GM08714 (cell line): ENCODE data around the gene GIPC1.
"Not testable (repeated sequence)": the region's sequence is repeated elsewhere in the genome, so short reads cannot be mapped to it uniquely, and the experiment has no call there.

Experiments
- H3K4me3 ChIP-seq: fragments of 200-500 bp; sonication (Bioruptor generic); 2 replicates; pipeline ENCODE4 v1.5.1; 2014; ENCODE audit warnings: mild to moderate bottlenecking, low read length, inconsistent platforms
- ZNF274 ChIP-seq: IDR thresholded peaks from 2 replicates; pipeline ENCODE4 v1.6.1; 2012; ENCODE audit warnings: mild to moderate bottlenecking, low read depth, low read length

GIPC1 gene, protein sequence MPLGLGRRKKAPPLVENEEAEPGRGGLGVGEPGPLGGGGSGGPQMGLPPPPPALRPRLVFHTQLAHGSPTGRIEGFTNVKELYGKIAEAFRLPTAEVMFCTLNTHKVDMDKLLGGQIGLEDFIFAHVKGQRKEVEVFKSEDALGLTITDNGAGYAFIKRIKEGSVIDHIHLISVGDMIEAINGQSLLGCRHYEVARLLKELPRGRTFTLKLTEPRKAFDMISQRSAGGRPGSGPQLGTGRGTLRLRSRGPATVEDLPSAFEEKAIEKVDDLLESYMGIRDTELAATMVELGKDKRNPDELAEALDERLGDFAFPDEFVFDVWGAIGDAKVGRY

GRCh38 chr19:14496029-14496833, at the start of gene GIPC1:
Gene GIPC1 (minus strand): TSS chr19:14496127. CDS start chr19:14482976, 13,151 bp downstream.
- H3K4me3 ChIP-seq: peak within 1 kb of the TSS; percentile 56
- TF ChIP-seq ZNF274: no peak

- no peak for TF ChIP-seq ZNF274
- no peak overlapping the region for H3K4me3 ChIP-seq
Measured at GRCh38 chr19:14545716-14546082, 49.8 kb upstream of the GIPC1 start.

- no peak overlapping the region for H3K4me3 ChIP-seq
- TF ChIP-seq ZNF274: no peak
Measured at GRCh38 chr19:14544977-14545715, 49.2 kb upstream of the GIPC1 start.

DNA sequence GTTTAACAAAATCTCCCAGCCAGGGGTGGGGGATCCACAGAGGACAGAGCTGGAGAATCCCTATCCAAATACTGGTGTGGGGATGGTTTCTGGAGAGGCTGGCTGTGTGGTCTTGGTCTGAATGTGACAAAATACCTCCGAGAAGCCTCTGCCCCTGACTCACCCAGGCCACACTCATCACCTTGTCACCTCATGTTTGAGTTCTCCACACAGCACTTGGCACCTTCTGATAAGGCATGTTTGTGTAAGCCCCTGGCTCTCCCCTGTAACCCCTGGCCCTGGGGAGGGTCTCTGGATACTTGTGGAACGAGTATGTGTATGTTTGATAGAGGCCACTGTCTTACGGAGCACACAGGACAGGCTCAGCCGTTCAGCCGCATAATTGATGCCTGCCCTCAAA, 48.1 kb upstream of the GIPC1 start:
- no peak overlapping the region for H3K4me3 ChIP-seq

GRCh38 chr19:14542711-14543328, 46.9 kb upstream of the GIPC1 start:
- TF ChIP-seq ZNF274: no peak

More for the DNA sequence above, 48.1 kb upstream of the GIPC1 start:
- TF ChIP-seq ZNF274: no peak

DNA sequence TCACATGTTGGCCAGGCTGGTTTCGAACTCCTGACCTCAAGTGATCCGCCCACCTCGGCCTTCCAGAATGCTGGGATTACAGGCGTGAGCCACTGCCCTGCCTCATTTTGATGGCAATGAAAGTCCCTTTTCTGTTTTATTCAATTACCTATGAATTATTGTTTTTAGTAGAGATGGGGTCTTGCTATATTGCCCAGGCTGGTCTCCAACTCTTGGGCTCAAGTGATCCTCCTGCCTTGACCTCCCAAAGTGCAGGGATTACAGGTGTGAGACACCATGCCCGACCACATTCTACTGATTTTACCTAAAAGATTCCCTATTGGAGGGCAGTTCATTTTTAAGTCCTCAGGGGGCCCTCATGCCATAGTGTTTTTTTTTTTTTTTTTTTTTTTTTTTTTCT, 46.1 kb upstream of the GIPC1 start:
- not testable (repeated sequence) for H3K4me3 ChIP-seq

More at GRCh38 chr19:14542711-14543328, 46.9 kb upstream of the GIPC1 start:
- H3K4me3 ChIP-seq: no peak overlapping the region

DNA sequence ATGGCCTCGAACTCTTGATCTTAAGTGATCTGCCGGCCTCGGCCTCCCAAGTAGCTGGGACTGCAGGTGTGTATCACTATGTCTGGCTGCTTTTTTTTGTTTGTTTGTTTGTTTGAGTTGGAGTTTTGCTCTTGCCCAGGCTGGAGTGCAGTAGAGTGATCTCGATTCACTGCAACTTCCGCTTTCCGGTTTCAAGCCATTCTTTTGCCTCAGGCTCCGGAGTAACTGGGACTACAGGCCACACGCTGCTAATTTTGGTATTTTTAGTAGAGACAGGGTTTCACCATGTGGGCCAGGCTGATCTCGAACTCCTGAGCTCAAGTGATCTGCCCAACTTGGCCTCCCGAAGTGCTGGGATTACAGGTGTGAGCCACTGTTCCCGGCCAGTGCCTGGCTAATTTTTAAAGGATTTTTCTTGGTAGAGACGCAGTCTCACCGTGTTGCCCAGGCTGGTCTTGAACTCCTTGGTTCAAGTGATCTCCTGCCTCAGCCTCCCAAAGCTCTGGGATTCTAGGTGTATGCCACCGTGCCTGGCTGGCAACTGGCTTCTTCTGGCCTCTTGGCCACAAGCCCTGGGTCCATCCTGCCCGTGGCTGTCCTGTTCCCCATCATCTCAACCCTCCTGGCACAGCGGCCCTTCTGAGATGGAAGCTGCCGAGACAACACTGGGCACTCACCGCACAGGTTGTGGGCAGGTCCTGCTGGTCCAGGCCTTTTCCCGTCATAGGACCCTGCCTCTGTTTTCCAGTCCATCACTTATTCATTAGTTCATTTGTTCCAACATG, 45.0 kb upstream of the GIPC1 start:
- no peak for TF ChIP-seq ZNF274
- H3K4me3 ChIP-seq: no peak overlapping the region

DNA sequence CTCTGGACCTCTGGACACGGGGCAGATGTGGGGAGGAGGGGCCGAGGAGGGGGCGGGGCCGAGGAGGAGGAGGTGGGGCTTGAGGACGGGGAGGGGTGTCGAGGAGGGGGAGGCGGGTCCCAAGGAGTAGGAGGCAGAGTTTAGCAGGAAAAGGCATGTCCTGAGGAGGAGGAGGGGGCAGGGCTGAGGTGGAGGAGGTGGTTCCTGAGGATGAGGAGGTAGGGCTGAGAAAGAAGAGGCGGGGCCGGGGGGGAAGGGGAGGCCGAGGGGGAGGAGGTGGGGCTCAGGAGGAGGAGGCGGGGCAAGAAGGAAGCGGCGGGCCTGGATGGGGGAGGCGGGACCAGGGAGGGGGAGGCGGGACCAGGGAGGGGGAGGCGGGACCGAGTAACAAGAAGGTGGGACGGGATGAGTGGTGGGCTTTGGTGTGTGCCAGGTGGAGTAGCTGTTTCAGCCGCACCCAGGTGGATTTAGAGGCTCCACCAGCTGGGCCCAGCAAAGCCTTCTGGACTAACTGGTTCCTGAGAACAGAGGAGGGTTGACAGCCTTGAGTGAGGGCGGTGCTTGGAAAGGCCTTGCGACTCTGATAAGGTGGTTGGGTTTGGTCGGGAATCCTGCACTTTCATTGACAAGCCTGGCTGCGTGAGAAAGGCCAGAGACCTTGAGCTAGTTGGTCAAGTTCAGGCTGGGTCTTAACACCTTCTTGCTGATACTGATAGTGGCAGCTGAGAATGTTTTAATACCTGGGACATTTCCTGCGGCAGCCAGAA, 41.2 kb upstream of the GIPC1 start:
- TF ChIP-seq ZNF274: no peak

GRCh38 chr19:14533450-14533849, 37.5 kb upstream of the GIPC1 start:
- H3K4me3 ChIP-seq: no peak overlapping the region
- TF ChIP-seq ZNF274: no peak

More for the DNA sequence above, 41.2 kb upstream of the GIPC1 start:
- no peak overlapping the region for H3K4me3 ChIP-seq

DNA sequence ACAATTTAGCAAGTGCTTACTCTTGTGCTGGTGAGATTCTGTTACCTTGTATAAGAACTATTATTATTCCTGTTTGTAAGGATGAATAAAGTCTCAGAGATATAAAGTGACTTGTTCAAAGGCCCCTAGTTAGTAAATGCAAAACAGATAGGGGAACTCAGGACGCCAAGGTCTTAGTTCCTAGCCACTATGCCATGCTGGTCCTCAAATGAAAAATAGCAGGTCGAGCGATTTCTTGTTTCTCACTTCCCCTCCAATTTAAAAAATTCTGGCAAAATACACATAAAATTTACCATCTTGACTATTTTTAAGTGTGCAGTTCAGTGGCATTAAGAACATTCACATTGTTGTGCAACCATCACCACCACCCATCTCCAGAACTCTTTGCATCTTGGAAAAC, 34.6 kb upstream of the GIPC1 start:
- no peak overlapping the region; the same call in 1 of the 2 replicates for H3K4me3 ChIP-seq

GRCh38 chr19:14530005-14530348, 34.0 kb upstream of the GIPC1 start:
- no peak for TF ChIP-seq ZNF274

More for the DNA sequence above, 34.6 kb upstream of the GIPC1 start:
- no peak for TF ChIP-seq ZNF274

DNA sequence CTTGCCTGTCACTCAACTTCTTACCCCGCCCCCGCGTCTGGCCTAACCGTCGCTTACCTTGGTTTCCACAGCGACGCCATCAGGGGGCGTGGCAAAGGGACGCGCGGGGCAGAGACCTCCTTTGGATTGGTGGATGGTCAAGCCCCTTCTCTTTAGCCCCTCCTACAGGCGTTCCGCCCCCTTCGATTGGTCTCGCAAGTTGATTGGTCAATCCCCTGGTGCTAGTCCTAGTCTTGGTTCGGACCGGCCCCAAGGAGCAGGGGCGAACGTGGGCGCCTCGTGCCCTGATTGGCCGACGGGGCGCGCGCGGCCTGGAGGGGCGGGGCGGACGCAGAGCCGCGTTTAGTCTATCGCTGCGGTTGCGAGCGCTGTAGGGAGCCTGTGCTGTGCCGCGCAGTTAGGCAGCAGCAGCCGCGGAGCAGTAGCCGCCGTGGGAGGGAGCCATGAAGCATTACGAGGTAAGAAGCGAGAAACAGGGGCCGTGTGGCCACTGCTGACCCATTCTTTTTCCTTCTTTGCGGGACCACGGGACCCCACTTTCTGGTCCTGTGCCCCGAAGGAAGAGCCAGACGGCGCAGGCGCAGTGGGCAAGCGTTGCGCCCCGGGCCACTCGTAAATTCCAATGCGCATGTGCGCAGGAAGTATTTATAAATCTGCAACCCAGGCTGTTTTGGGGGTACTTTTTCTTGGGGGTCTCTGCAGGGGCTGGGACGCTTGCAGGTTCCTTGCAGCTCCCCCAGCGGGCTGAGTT, 33.5 kb upstream of the GIPC1 start, which contains the start of gene TECR:
Gene TECR, plus strand, starts transcription at position 341 of the 751 bp plus-strand sequence. Its CDS starts 103 bp downstream, at position 444.
- TF ChIP-seq ZNF274: no peak
- peak within 1 kb of the TSS; percentile 79 for H3K4me3 ChIP-seq

More at GRCh38 chr19:14530005-14530348, 34.0 kb upstream of the GIPC1 start:
- H3K4me3 ChIP-seq: peak overlapping the region; percentile 78
